Left renal cortex interstitium (tissue), 4 donors: ENCODE measurements around the gene CHGA. TPM values are rescaled to one million over a fixed set of nuclear protein-coding genes. Genes with fewer than 3 reads are reported as not detected.

Experiments used
- DNase-seq, 4 donors: peaks; one replicate each; pipeline ENCODE4 v3.0.0-alpha.2; 2013; ENCODE audit warnings: low read depth in 4 of 4, low spot score in 2 of 4, missing footprints in 1 of 4
- polyA plus RNA-seq, 4 donors: library from polyadenylated mRNA; unstranded; fragments of 120-200 nt; gene quantifications; one replicate each; pipeline ENCODE4 v1.2.1, GENCODE V29; 2013; ENCODE audit not compliant: insufficient read length in 4 of 4

Gene CHGA
- polyA plus RNA-seq, 4 donors, result 0.14 to 1.1 (median 0.38) TPM

- DNase-seq, result no peak
These were observed 20.2 kb upstream of the CHGA start for GRCh38 chr14:92902726-92903125.

GRCh38 chr14:92903359-92903758 lies 19.6 kb upstream of the CHGA start:
- no peak for DNase-seq

GRCh38 chr14:92905667-92906066 lies 17.3 kb upstream of the CHGA start:
- no peak for DNase-seq

GRCh38 chr14:92906420-92906819 lies 16.5 kb upstream of the CHGA start:
- DNase-seq, result no peak

GRCh38 chr14:92906823-92907222 lies 16.1 kb upstream of the CHGA start:
- DNase-seq, result no peak

GRCh38 chr14:92907316-92907911 lies 15.5 kb upstream of the CHGA start:
- DNase-seq, result no peak

GRCh38 chr14:92914087-92914656 lies 8.8 kb upstream of the CHGA start:
- peak in 2 of 4 donors; percentile 20 to 45 for DNase-seq

- no peak for DNase-seq
These were observed 6.7 kb upstream of the CHGA start for GRCh38 chr14:92916201-92916600.

GRCh38 chr14:92917041-92917940 lies 5.7 kb upstream of the CHGA start:
- no peak for DNase-seq

- DNase-seq, result no peak
These were observed 5.0 kb upstream of the CHGA start for GRCh38 chr14:92917956-92918355.

DNA sequence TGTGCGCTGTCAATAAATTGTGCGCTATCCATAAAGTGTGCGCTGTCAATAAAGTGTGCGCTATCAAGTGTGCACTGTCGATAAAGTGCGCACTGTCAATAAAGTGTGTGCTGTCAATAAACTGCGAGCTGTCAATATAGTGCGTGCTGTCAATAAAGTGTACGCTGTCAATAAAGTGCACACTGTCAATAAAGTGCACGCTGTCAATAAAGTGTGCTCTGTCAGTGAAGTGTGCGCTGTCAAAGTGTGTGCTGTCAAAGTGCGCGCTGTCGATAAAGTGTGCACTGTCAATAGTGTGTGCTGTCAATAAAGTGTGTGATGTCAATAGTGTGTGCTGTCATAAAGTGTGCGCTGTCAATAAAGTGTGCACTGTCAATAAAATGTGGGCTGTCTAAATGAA lies 2.9 kb upstream of the CHGA start:
- DNase-seq, result no peak

DNA sequence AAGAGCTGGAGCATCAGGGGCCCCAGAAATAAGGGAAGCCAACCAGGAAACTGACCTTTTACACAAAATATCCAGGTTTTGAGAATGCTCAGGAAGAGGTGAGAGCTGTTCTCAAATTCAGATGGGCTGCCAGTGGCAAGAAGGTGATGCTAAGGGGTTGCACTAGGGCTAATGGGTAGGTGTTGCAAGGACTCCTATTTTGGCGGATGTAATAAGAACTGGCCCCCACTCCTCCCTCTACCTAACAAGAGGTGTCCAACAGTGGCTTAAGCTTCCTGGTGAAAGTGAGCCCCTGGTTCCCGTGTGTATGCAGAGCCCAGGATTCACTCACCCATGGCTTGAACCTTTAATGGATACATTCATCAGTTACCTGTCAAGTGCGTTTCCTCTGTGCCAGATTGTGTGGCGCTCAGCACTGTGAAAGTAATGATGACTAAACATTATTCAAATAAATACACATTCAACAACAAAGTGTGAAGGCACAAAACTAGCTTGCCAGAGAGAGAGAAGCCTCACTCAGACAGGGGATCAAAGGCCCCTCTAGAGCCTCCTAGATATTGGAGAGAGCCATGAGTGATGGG lies 705 bp upstream of the CHGA start:
- DNase-seq, result no peak

- no peak for DNase-seq
These were observed 774 bp downstream of the CHGA start for GRCh38 chr14:92923744-92924103.

DNA sequence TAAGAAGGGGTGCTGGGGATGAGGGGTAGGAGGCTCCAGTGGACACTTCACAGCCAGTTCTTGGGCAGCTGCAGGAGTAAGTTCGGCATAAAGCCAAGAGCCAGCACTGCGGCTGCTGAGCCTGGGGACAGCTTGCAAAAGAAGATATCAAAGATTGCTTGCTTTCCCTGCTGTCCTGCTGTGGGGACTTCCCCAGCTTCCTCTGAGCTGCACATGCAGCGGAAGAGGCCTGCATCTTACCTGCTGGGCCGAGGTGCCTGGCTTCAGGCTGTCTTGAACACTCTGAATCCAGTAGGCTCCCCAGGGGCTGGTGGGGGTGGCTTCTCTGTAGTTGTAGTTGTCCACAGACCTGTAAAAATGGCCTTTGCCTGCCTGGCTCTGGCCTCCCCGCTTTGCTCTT lies 1.3 kb downstream of the CHGA start:
- no peak for DNase-seq

DNA sequence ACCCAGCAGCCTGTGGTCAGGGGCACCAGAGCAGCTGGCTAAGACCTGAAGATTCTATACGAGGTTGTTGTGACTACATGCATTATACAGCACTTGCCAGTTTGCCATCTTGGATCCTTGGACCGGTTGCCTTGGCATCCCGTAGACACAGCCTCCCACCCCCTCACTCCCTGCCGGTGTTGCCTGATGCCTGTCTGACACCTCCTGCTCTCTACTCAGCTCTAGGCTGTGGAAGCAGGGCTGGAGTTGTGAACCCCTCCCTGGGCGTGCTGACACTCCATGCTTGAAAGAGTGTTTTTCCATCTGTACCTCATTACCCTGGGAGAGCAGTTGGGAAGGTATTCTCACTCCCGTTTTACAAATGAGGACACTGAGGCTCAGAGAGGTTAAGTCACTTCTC lies 2.5 kb downstream of the CHGA start:
- DNase-seq, result no peak

DNA sequence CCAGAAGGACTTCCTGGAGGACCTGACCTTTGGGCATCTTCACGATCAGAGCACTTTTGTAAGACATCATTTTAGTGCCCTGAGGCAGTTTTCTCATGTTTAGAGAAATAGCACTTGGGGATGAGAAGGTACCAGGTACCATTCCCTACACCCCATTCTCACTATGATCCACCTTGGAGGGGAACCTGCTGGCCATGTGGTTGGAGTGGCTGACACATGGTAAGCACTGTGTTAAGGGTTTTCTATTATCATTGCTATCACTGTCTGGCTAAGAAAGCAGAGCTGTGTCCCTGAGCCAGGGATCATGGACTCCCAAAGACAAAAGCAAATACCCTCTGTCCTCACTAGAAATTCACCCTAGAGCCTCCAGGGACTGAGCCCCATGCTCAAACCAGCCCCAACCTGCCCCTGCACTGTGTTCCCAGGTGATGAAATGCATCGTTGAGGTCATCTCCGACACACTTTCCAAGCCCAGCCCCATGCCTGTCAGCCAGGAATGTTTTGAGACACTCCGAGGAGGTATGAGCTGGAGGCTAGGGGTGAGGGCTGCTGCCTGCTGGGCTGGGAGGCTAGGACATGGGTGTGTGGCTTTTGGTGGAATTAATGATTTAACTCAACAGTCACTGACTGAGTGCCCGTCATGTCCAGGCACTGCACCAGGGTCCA lies 3.4 kb downstream of the CHGA start:
- no peak for DNase-seq

DNA sequence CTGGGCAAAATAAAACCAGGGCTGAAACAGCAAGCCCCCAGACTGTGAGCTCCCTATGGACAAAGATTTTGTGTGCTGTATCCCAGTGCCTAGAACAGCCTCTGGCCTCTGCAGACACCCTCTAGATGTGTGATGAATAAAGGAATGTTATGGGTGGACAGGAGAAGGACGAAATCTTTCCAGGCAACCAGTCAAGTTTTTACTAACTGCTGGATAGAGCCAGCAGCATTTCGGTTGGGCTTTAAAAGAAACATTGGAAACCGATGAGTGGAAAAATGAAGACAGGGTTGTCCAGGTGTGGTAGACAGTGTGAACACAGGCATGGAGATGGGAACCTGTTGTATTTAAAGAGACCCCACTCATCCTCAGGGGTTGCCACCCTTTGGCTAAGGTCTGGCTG lies 4.0 kb downstream of the CHGA start:
- DNase-seq, result no peak

GRCh38 chr14:92927349-92928257 lies 4.7 kb downstream of the CHGA start:
- no peak for DNase-seq

DNA sequence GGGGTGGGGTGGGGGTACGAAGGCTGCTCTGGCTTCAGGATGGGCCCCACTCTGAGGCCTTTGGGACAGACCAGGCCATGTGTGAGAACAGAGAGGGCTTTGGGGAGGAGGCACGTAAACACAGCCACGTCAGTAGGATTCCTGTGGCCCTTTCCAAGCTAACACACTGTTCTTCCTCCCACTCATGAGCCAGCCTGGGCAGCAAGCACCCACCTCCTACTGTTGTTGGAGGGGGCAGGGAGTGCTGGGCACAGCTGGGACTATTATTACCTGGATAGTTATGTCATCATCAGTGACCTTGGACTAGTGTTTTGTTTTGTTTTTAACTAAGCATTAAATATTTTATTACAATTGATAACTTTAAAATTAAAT lies 5.3 kb downstream of the CHGA start:
- DNase-seq, result no peak
